HL-60 (cell line): ENCODE results near the gene EXD1.

ENCODE experiments used
- DNase-seq, 2 experiments: peaks; one replicate each; pipeline ENCODE4 v3.0.0-alpha.2; 2010 to 2020; ENCODE audit warnings: low read depth in 1 of 2, low spot score in 1 of 2
- H3K27ac ChIP-seq: fragments of 250-450 bp; sonication (Bioruptor Pico); replicated peaks from 2 replicates; pipeline ENCODE4 v1.5.1; 2020; ENCODE audit warnings: mild to moderate bottlenecking, moderate library complexity
- H3K27me3 ChIP-seq: fragments of 250-450 bp; sonication (Bioruptor Pico); 2 replicates; pipeline ENCODE4 v1.5.1; 2021; ENCODE audit warnings: mild to moderate bottlenecking, moderate library complexity; ENCODE audit not compliant: insufficient read depth, poor library complexity, severe bottlenecking
- H3K4me3 ChIP-seq: replicated peaks from 2 replicates; pipeline ENCODE4 v1.5.1; 2011; ENCODE audit warnings: mild to moderate bottlenecking, control low read depth, low read length; ENCODE audit not compliant: insufficient read depth
- CTCF ChIP-seq: IDR thresholded peaks from one replicate; pipeline ENCODE4 v1.5.1; 2011; ENCODE audit warnings: low read length, control low read depth, inconsistent platforms; ENCODE audit not compliant: insufficient read depth
- GABPA ChIP-seq: IDR thresholded peaks from 2 replicates; pipeline ENCODE4 v1.6.1; 2012; ENCODE audit warnings: low read depth
- POLR2AphosphoS5 ChIP-seq: IDR thresholded peaks from 2 replicates; pipeline ENCODE4 v1.6.1; 2012; ENCODE audit warnings: low read depth
- SPI1 ChIP-seq: IDR thresholded peaks from 2 replicates; pipeline ENCODE4 v1.6.1; 2012; ENCODE audit warnings: low read depth, mild to moderate bottlenecking, borderline replicate concordance
- TF ChIP-seq, protein P1 (sequence below): IDR thresholded peaks from 2 replicates; pipeline ENCODE4 v1.6.1; 2012; ENCODE audit warnings: low read depth; ENCODE audit not compliant: insufficient replicate concordance

The EXD1 gene

GRCh38 chr15:41219381-41219780 lies 11.2 kb downstream of the EXD1 start:
- DNase-seq, result no peak
- Histone ChIP-seq H3K4me3 (no peak overlapping the region), H3K27me3 (no peaks in the 10 kb centered on the region), H3K27ac (no peak overlapping the region)
- TF ChIP-seq SPI1, result no peak
- TF ChIP-seq GABPA, result no peak
- TF ChIP-seq CTCF, result no peak
- no peak for TF ChIP-seq POLR2AphosphoS5
- TF ChIP-seq, protein P1, sequence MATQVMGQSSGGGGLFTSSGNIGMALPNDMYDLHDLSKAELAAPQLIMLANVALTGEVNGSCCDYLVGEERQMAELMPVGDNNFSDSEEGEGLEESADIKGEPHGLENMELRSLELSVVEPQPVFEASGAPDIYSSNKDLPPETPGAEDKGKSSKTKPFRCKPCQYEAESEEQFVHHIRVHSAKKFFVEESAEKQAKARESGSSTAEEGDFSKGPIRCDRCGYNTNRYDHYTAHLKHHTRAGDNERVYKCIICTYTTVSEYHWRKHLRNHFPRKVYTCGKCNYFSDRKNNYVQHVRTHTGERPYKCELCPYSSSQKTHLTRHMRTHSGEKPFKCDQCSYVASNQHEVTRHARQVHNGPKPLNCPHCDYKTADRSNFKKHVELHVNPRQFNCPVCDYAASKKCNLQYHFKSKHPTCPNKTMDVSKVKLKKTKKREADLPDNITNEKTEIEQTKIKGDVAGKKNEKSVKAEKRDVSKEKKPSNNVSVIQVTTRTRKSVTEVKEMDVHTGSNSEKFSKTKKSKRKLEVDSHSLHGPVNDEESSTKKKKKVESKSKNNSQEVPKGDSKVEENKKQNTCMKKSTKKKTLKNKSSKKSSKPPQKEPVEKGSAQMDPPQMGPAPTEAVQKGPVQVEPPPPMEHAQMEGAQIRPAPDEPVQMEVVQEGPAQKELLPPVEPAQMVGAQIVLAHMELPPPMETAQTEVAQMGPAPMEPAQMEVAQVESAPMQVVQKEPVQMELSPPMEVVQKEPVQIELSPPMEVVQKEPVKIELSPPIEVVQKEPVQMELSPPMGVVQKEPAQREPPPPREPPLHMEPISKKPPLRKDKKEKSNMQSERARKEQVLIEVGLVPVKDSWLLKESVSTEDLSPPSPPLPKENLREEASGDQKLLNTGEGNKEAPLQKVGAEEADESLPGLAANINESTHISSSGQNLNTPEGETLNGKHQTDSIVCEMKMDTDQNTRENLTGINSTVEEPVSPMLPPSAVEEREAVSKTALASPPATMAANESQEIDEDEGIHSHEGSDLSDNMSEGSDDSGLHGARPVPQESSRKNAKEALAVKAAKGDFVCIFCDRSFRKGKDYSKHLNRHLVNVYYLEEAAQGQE, result no peak

- no peak for DNase-seq
- TF ChIP-seq POLR2AphosphoS5 (no peak), CTCF (no peak), GABPA (no peak), SPI1 (no peak)
- TF ChIP-seq, protein P1, result no peak
- no peaks in the 10 kb centered on the region for H3K27me3 ChIP-seq
- no peak overlapping the region for H3K4me3 ChIP-seq
- H3K27ac ChIP-seq, result no peak overlapping the region
These were observed 11.7 kb downstream of the EXD1 start for GRCh38 chr15:41218851-41219250.

DNA sequence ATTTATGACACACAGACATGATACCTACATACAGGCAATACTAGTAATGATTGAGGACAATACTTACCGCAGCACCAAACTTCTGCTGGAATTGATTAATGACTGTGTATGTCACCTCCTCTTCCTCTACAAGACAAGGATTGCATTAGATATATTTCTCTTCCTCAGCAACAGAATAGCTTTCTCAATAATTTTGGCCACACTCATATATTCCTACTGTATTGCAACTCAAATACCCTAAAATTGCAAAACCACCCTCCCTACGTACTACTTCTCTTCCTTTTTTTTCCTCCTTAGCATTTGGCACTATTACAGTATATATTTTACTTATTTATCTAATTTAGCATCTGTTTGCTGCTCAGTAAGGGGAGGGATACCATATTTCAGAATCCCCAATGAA lies 14.8 kb downstream of the EXD1 start:
- TF ChIP-seq SPI1 (peak; percentile 94), POLR2AphosphoS5 (no peak; the same call in 1 of the 2 replicates), CTCF (no peak), GABPA (0 out of 2 replicates have a peak, but pooled peaks have one; percentile 28)
- TF ChIP-seq, protein P1, result peak; percentile 41
- no peak overlapping the region for H3K4me3 ChIP-seq
- DNase-seq, result peak; percentile 58 to 84
- peak overlapping the region; percentile 48 for H3K27ac ChIP-seq
- no peaks in the 10 kb centered on the region for H3K27me3 ChIP-seq
